ENCODE data around the gene DHRS13. TPM values are rescaled to one million over a fixed set of nuclear protein-coding genes. Genes with fewer than 3 reads are reported as not detected.

The DHRS13 gene
- total RNA-seq, 2 donors from 2014 or later = 21.0 TPM

Other genes starting within 250 kb of the DHRS13 start
- 10 to 100 TPM; 31.5 to 38.5 TPM for gene SDF2, start 241.2 kb downstream of the DHRS13 start, total RNA-seq
- 100 to 1,000 TPM; 136 to 139 TPM for gene SUPT6H, start 240.9 kb downstream of the DHRS13 start, total RNA-seq
- 1 to 10 TPM; 4.8 to 6.3 TPM for gene PROCA1, start 191.2 kb downstream of the DHRS13 start, total RNA-seq
- gene RAB34, start 185.2 kb downstream of the DHRS13 start, total RNA-seq = 10 to 100 TPM in 1 of 2 donors, 1 to 10 TPM in 1; 8.3 to 24.3 TPM
- gene RPL23A, start 183.1 kb downstream of the DHRS13 start, total RNA-seq = 1,000 to 10,000 TPM; 2,757 to 2,860 TPM
- 1 to 10 TPM; 1.1 to 1.4 TPM for gene TLCD1, start 176.8 kb downstream of the DHRS13 start, total RNA-seq
- gene NEK8, start 174.3 kb downstream of the DHRS13 start, total RNA-seq = 1 to 10 TPM; 5.8 to 8.8 TPM
- gene TRAF4, start 159.1 kb downstream of the DHRS13 start, total RNA-seq = 100 to 1,000 TPM; 326 to 362 TPM
- 10 to 100 TPM; 18.3 to 22.6 TPM for gene FAM222B, start 60.3 kb downstream of the DHRS13 start, total RNA-seq
- gene ERAL1, start 48.1 kb downstream of the DHRS13 start, total RNA-seq = 10 to 100 TPM; 19.0 to 20.5 TPM
- 100 to 1,000 TPM; 132 to 147 TPM for gene FLOT2, start 5.3 kb downstream of the DHRS13 start, total RNA-seq
- gene PHF12, start 48.4 kb upstream of the DHRS13 start, total RNA-seq = 100 to 1,000 TPM; 164 to 174 TPM
- under 1 TPM; 0.35 to 0.47 TPM for gene SEZ6, start 103.0 kb upstream of the DHRS13 start, total RNA-seq
- gene PIPOX, start 140.1 kb upstream of the DHRS13 start, total RNA-seq = 1 to 10 TPM; 2.2 to 2.5 TPM

All from T-helper 17 cell (primary cell).